GM23338 (cell line): ENCODE results near the gene CIAPIN1.

Source experiments
- CREB1 ChIP-seq: fragments of 250-450 bp; sonication (Bioruptor Pico); IDR thresholded peaks from 2 replicates; pipeline ENCODE4 v1.5.0; 2020; ENCODE audit warnings: low read depth, mild to moderate bottlenecking, moderate library complexity
- EZH2 ChIP-seq: fragments of 200-600 bp; sonication (generic); IDR thresholded peaks from one replicate; pipeline ENCODE4 v1.8.0; 2017; ENCODE audit warnings: antibody characterized with exemption, mild to moderate bottlenecking, low read depth; ENCODE audit not compliant: unreplicated experiment
- EZH2phosphoT487 ChIP-seq: fragments of 200-600 bp; sonication (generic); IDR thresholded peaks from one replicate; pipeline ENCODE4 v1.8.1; 2018; ENCODE audit warnings: antibody characterized with exemption; ENCODE audit not compliant: unreplicated experiment
- JUNB ChIP-seq: IDR thresholded peaks from one replicate; pipeline ENCODE4 v1.6.1; 2016; ENCODE audit warnings: antibody characterized with exemption; ENCODE audit not compliant: unreplicated experiment
- NANOG ChIP-seq: IDR thresholded peaks from 2 replicates; pipeline ENCODE4 v1.6.1; 2016; ENCODE audit warnings: antibody characterized with exemption, borderline replicate concordance
- POLR2AphosphoS5 ChIP-seq: IDR thresholded peaks from 2 replicates; pipeline ENCODE4 v1.6.1; 2016; ENCODE audit warnings: antibody characterized with exemption, low read depth
- STAT1 ChIP-seq: IDR thresholded peaks from one replicate; pipeline ENCODE4 v1.6.1; 2016; ENCODE audit warnings: antibody characterized with exemption; ENCODE audit not compliant: unreplicated experiment
- ZNF114 ChIP-seq: fragments of 250-450 bp; sonication (Bioruptor Pico); IDR thresholded peaks from 2 replicates; pipeline ENCODE4 v1.5.0; 2020; ENCODE audit warnings: mild to moderate bottlenecking, moderate library complexity
- ZNF331 ChIP-seq: fragments of 250-450 bp; sonication (Bioruptor Pico); IDR thresholded peaks from 2 replicates; pipeline ENCODE4 v1.5.0; 2020; ENCODE audit warnings: low read depth, mild to moderate bottlenecking, moderate library complexity
- TF ChIP-seq, protein P1 (sequence below), 2 experiments: fragments of 200-600 bp in 1 of 2; sonication (generic) in 1 of 2; conservative IDR thresholded peaks; 2 replicates each; pipeline versions ENCODE4 v1.5.1 to v1.6.1; 2016 to 2017; ENCODE audit warnings: antibody characterized with exemption in 2 of 2, low read depth in 2 of 2, mild to moderate bottlenecking in 2 of 2, moderate library complexity in 1 of 2
- TF ChIP-seq, protein P2 (sequence below): IDR thresholded peaks from one replicate; pipeline ENCODE4 v1.6.1; 2018; ENCODE audit warnings: antibody characterized with exemption; ENCODE audit not compliant: unreplicated experiment
- TF ChIP-seq, protein P3 (sequence below): fragments of 250-450 bp; sonication (Bioruptor Pico); IDR thresholded peaks from 2 replicates; pipeline ENCODE4 v1.5.0; 2020; ENCODE audit warnings: mild to moderate bottlenecking, moderate library complexity
- TF ChIP-seq, protein P4 (sequence below): IDR thresholded peaks from 2 replicates; pipeline ENCODE4 v1.6.1; 2016; ENCODE audit warnings: antibody characterized with exemption

DNA sequence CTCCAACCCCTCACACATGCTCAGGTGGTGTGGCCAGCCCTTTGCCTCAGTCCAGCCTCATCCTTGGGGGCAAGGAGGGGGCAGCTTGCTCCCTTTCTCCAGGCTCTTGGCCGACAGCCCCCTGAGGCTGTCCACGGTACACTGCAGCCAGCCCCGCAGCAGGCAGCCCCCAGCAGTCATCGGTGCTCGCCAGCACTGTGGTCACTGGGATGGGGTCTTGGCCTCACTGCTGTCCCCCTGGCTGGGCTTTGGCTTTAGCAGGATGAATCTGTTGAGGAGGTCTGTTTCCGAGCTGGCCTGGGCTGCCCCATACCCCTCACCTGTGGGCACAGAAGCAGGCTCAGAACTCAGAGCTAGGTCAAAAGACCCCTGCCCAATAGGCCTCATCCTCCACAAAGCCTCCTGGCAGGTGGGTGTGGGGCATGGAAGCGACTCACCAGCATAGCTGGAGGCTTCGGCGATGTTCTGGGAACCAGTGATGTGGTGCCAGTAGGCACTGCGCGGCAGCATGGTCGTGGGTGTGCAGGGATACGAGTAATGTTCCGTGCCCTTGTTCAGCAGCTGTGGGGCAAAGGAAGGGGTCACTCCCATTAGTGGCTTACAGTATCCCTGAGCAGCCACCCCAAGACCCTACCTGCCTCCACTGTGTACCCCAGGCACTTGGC lies 26.1 kb upstream of the CIAPIN1 start:
- TF ChIP-seq, protein P1, sequence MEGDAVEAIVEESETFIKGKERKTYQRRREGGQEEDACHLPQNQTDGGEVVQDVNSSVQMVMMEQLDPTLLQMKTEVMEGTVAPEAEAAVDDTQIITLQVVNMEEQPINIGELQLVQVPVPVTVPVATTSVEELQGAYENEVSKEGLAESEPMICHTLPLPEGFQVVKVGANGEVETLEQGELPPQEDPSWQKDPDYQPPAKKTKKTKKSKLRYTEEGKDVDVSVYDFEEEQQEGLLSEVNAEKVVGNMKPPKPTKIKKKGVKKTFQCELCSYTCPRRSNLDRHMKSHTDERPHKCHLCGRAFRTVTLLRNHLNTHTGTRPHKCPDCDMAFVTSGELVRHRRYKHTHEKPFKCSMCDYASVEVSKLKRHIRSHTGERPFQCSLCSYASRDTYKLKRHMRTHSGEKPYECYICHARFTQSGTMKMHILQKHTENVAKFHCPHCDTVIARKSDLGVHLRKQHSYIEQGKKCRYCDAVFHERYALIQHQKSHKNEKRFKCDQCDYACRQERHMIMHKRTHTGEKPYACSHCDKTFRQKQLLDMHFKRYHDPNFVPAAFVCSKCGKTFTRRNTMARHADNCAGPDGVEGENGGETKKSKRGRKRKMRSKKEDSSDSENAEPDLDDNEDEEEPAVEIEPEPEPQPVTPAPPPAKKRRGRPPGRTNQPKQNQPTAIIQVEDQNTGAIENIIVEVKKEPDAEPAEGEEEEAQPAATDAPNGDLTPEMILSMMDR (conservative IDR thresholded peaks at IDR 0.05; ENCODE audit: low read depth in 2 of 2), result no peak
- TF ChIP-seq EZH2 (no peak), NANOG (no peak), ZNF331 (CRISPR knock-in tag) (no peak), POLR2AphosphoS5 (no peak), ZNF114 (CRISPR knock-in tag) (no peak), CREB1 (CRISPR knock-in tag) (no peak), EZH2phosphoT487 (no peak), JUNB (no peak), STAT1 (no peak)
- TF ChIP-seq, protein P2, sequence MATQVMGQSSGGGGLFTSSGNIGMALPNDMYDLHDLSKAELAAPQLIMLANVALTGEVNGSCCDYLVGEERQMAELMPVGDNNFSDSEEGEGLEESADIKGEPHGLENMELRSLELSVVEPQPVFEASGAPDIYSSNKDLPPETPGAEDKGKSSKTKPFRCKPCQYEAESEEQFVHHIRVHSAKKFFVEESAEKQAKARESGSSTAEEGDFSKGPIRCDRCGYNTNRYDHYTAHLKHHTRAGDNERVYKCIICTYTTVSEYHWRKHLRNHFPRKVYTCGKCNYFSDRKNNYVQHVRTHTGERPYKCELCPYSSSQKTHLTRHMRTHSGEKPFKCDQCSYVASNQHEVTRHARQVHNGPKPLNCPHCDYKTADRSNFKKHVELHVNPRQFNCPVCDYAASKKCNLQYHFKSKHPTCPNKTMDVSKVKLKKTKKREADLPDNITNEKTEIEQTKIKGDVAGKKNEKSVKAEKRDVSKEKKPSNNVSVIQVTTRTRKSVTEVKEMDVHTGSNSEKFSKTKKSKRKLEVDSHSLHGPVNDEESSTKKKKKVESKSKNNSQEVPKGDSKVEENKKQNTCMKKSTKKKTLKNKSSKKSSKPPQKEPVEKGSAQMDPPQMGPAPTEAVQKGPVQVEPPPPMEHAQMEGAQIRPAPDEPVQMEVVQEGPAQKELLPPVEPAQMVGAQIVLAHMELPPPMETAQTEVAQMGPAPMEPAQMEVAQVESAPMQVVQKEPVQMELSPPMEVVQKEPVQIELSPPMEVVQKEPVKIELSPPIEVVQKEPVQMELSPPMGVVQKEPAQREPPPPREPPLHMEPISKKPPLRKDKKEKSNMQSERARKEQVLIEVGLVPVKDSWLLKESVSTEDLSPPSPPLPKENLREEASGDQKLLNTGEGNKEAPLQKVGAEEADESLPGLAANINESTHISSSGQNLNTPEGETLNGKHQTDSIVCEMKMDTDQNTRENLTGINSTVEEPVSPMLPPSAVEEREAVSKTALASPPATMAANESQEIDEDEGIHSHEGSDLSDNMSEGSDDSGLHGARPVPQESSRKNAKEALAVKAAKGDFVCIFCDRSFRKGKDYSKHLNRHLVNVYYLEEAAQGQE, result no peak
- TF ChIP-seq, protein P3, sequence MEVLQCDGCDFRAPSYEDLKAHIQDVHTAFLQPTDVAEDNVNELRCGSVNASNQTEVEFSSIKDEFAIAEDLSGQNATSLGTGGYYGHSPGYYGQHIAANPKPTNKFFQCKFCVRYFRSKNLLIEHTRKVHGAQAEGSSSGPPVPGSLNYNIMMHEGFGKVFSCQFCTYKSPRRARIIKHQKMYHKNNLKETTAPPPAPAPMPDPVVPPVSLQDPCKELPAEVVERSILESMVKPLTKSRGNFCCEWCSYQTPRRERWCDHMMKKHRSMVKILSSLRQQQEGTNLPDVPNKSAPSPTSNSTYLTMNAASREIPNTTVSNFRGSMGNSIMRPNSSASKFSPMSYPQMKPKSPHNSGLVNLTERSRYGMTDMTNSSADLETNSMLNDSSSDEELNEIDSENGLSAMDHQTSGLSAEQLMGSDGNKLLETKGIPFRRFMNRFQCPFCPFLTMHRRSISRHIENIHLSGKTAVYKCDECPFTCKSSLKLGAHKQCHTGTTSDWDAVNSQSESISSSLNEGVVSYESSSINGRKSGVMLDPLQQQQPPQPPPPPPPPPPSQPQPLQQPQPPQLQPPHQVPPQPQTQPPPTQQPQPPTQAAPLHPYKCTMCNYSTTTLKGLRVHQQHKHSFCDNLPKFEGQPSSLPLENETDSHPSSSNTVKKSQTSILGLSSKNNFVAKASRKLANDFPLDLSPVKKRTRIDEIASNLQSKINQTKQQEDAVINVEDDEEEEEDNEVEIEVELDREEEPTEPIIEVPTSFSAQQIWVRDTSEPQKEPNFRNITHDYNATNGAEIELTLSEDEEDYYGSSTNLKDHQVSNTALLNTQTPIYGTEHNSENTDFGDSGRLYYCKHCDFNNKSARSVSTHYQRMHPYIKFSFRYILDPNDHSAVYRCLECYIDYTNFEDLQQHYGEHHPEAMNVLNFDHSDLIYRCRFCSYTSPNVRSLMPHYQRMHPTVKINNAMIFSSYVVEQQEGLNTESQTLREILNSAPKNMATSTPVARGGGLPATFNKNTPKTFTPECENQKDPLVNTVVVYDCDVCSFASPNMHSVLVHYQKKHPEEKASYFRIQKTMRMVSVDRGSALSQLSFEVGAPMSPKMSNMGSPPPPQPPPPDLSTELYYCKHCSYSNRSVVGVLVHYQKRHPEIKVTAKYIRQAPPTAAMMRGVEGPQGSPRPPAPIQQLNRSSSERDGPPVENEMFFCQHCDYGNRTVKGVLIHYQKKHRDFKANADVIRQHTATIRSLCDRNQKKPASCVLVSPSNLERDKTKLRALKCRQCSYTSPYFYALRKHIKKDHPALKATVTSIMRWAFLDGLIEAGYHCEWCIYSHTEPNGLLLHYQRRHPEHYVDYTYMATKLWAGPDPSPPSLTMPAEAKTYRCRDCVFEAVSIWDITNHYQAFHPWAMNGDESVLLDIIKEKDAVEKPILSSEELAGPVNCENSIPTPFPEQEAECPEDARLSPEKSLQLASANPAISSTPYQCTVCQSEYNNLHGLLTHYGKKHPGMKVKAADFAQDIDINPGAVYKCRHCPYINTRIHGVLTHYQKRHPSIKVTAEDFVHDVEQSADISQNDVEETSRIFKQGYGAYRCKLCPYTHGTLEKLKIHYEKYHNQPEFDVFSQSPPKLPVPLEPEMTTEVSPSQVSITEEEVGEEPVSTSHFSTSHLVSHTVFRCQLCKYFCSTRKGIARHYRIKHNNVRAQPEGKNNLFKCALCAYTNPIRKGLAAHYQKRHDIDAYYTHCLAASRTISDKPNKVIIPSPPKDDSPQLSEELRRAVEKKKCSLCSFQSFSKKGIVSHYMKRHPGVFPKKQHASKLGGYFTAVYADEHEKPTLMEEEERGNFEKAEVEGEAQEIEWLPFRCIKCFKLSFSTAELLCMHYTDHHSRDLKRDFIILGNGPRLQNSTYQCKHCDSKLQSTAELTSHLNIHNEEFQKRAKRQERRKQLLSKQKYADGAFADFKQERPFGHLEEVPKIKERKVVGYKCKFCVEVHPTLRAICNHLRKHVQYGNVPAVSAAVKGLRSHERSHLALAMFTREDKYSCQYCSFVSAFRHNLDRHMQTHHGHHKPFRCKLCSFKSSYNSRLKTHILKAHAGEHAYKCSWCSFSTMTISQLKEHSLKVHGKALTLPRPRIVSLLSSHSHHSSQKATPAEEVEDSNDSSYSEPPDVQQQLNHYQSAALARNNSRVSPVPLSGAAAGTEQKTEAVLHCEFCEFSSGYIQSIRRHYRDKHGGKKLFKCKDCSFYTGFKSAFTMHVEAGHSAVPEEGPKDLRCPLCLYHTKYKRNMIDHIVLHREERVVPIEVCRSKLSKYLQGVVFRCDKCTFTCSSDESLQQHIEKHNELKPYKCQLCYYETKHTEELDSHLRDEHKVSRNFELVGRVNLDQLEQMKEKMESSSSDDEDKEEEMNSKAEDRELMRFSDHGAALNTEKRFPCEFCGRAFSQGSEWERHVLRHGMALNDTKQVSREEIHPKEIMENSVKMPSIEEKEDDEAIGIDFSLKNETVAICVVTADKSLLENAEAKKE (CRISPR knock-in tag), result no peak
- TF ChIP-seq, protein P4, sequence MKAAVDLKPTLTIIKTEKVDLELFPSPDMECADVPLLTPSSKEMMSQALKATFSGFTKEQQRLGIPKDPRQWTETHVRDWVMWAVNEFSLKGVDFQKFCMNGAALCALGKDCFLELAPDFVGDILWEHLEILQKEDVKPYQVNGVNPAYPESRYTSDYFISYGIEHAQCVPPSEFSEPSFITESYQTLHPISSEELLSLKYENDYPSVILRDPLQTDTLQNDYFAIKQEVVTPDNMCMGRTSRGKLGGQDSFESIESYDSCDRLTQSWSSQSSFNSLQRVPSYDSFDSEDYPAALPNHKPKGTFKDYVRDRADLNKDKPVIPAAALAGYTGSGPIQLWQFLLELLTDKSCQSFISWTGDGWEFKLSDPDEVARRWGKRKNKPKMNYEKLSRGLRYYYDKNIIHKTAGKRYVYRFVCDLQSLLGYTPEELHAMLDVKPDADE, result no peak
